ENCODE results near the gene PDE4B.
A peak's percentile ranks its signal among the peaks of the same experiment; 100 is the strongest.

The PDE4B gene

GRCh38 chr1:66371233-66372005 lies 578.7 kb downstream of the PDE4B start:
- H3K27ac Mint-ChIP-seq: peak overlapping the region; percentile 90
- peak overlapping the region; percentile 56 for H3K4me3 Mint-ChIP-seq
- H3K36me3 Mint-ChIP-seq: peaks cover 95% of the 10 kb centered on the region
- no peaks in the 10 kb centered on the region for H3K9me3 Mint-ChIP-seq
- peak in 1 of 2 donors; percentile 58 for DNase-seq (ENCODE audit: low spot score in 2 of 2)
- peaks cover 79% of the 10 kb centered on the region for H3K4me1 Mint-ChIP-seq
- peak; percentile 12 for ATAC-seq

DNA sequence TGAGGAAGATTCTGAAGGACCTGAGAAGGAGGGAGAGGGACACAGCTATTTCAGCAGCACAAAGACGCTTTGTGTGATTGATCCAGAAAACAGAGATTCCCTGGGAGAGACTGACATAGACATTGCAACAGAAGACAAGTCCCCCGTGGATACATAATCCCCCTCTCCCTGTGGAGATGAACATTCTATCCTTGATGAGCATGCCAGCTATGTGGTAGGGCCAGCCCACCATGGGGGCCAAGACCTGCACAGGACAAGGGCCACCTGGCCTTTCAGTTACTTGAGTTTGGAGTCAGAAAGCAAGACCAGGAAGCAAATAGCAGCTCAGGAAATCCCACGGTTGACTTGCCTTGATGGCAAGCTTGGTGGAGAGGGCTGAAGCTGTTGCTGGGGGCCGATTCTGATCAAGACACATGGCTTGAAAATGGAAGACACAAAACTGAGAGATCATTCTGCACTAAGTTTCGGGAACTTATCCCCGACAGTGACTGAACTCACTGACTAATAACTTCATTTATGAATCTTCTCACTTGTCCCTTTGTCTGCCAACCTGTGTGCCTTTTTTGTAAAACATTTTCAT lies 579.9 kb downstream of the PDE4B start:
- Mint-ChIP-seq H3K27ac (peak overlapping the region; percentile 90), H3K36me3 (peaks cover 84% of the 10 kb centered on the region), H3K4me1 (peaks cover 67% of the 10 kb centered on the region), H3K4me3 (peak overlapping the region; percentile 56), H3K9me3 (no peaks in the 10 kb centered on the region)
- ATAC-seq (no peak), DNase-seq (ENCODE audit: low spot score in 2 of 2) (peak in 1 of 2 donors; percentile 58)

GRCh38 chr1:66373157-66373591 lies 580.5 kb downstream of the PDE4B start:
- H3K4me3 Mint-ChIP-seq: peak overlapping the region; percentile 56
- H3K27ac Mint-ChIP-seq: peak overlapping the region; percentile 90
- H3K4me1 Mint-ChIP-seq: peaks cover 64% of the 10 kb centered on the region
- peaks cover 78% of the 10 kb centered on the region for H3K36me3 Mint-ChIP-seq
- H3K9me3 Mint-ChIP-seq: no peaks in the 10 kb centered on the region
- ATAC-seq (no peak), DNase-seq (ENCODE audit: low spot score in 2 of 2) (peak in 1 of 2 donors; percentile 54)

- Mint-ChIP-seq H3K4me1 (peaks cover 61% of the 10 kb centered on the region), H3K36me3 (peaks cover 68% of the 10 kb centered on the region), H3K9me3 (no peaks in the 10 kb centered on the region), H3K27ac (peak overlapping the region; percentile 90), H3K4me3 (peak overlapping the region; percentile 56)
- ATAC-seq (peak; percentile 73), DNase-seq (ENCODE audit: low spot score in 2 of 2) (no peak)
Measured at GRCh38 chr1:66374148-66374547, 581.5 kb downstream of the PDE4B start.

DNA sequence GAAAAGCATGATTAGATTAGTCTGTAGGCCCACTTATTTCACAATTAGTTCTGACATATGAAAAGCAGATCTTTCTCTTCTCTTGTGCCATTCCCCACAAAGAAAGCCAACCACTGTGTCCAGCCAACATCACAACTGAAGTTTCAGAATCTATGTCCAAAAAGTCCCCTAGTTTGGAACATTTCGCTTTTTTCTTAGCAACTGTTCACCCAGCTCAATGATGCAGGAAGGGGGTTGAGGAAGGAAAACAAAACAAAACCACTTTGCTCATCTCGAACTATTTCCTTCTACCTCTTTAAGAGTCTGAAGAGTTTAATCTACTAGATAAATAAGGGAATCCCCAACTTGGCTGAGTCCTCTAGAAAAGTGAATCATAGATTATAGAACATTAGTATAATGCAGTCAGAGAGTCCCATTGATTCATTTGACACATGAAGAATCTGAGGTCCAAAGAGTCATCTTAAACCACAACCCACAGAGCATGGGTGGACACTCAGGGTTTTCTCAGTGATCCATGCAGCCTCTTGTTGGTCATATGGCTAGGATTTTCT lies 581.9 kb downstream of the PDE4B start:
- Mint-ChIP-seq H3K9me3 (no peaks in the 10 kb centered on the region), H3K36me3 (peaks cover 63% of the 10 kb centered on the region), H3K27ac (peak overlapping the region; percentile 90), H3K4me3 (peak overlapping the region; percentile 56), H3K4me1 (peaks cover 61% of the 10 kb centered on the region)
- peak; percentile 90 for ATAC-seq
- DNase-seq (ENCODE audit: low spot score in 2 of 2): peak in 1 of 2 donors; percentile 67

- Mint-ChIP-seq H3K36me3 (peaks cover 58% of the 10 kb centered on the region), H3K4me1 (peaks cover 64% of the 10 kb centered on the region), H3K27ac (peak overlapping the region; percentile 90), H3K9me3 (no peaks in the 10 kb centered on the region), H3K4me3 (peak overlapping the region; percentile 56)
- DNase-seq (ENCODE audit: low spot score in 2 of 2) (no peak), ATAC-seq (no peak)
Measured at GRCh38 chr1:66375125-66375524, 582.4 kb downstream of the PDE4B start.

DNA sequence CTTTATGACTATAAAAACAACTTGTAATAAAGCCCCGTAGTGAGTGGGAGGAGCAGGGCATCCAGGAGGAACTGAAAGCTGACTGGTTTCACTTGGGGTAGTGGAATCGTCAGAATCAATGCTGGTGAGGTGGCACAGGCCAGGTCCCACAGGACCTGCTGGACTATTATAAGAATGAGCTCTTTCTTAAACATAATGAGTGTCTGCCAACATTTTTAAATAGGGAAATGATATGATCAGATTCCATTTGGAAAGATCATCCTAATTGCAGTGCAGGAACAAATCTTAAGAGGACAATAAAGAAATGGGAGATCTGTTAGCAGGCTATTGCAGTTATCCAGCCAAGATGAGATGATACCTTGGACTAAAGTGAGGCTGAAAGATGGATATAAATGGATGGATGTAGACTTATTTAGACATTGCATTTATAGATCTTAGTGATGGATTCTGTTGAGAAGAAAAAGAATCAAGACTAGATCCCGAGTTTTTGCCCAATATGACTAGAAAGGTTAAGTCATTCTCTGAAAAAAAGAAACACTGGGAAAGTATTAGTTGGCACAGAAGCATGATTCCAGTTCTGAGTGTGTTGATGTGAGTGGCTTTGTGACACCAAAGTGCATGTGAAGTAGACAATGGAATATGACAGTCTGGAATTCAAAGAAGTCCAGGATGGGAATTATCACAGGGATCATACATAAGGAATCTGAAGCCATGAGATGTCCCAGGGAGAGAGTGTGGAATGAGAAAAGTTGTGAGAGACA lies 587.9 kb downstream of the PDE4B start:
- Mint-ChIP-seq H3K9me3 (no peaks in the 10 kb centered on the region), H3K4me3 (peak overlapping the region; percentile 39), H3K36me3 (peaks cover 10% of the 10 kb centered on the region), H3K4me1 (peaks cover 41% of the 10 kb centered on the region), H3K27ac (peak overlapping the region; percentile 78)
- ATAC-seq (peak; percentile 95), DNase-seq (ENCODE audit: low spot score in 2 of 2) (peak in 1 of 2 donors; percentile 52)

GRCh38 chr1:66381621-66382275 lies 589.1 kb downstream of the PDE4B start:
- H3K9me3 Mint-ChIP-seq: peaks cover 7% of the 10 kb centered on the region
- no peak overlapping the region for H3K27ac Mint-ChIP-seq
- DNase-seq (ENCODE audit: low spot score in 2 of 2): peak in 1 of 2 donors; percentile 43
- ATAC-seq: no peak
- no peak overlapping the region for H3K4me3 Mint-ChIP-seq
- peaks cover 33% of the 10 kb centered on the region for H3K4me1 Mint-ChIP-seq
- peaks cover 4% of the 10 kb centered on the region for H3K36me3 Mint-ChIP-seq

DNA sequence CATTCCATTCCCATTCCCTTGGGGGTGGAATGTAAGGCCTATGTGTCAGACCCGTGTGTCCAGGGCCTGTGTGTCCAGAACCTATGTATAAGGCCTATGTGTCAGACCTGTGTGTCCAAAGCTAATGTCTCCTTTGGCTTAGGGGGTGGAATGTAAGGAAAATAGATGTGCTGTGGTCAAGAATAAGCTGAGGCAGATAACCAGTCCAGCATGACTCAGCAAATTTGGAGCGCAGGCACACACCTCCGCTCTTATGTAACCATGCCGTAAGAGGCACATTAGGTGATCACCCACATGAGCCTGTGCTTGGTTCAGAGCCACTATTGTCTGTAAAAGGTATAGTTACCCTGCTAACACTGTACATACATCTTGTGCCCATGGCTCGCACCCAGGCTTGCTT lies 590.5 kb downstream of the PDE4B start:
- Mint-ChIP-seq H3K36me3 (peaks cover 4% of the 10 kb centered on the region), H3K4me3 (no peak overlapping the region), H3K27ac (no peak overlapping the region), H3K4me1 (peaks cover 33% of the 10 kb centered on the region), H3K9me3 (peaks cover 11% of the 10 kb centered on the region)
- DNase-seq (ENCODE audit: low spot score in 2 of 2) (no peak), ATAC-seq (no peak)

GRCh38 chr1:66383611-66384010 lies 590.9 kb downstream of the PDE4B start:
- Mint-ChIP-seq H3K27ac (no peak overlapping the region), H3K4me3 (no peak overlapping the region), H3K9me3 (peaks cover 11% of the 10 kb centered on the region)

GRCh38 chr1:66384258-66384921 lies 591.7 kb downstream of the PDE4B start:
- no peak overlapping the region for H3K4me3 Mint-ChIP-seq
- H3K36me3 Mint-ChIP-seq: peaks cover 4% of the 10 kb centered on the region
- H3K4me1 Mint-ChIP-seq: peaks cover 31% of the 10 kb centered on the region
- peaks cover 11% of the 10 kb centered on the region for H3K9me3 Mint-ChIP-seq
- no peak overlapping the region for H3K27ac Mint-ChIP-seq
- DNase-seq (ENCODE audit: low spot score in 2 of 2) (peak in 1 of 2 donors; percentile 40), ATAC-seq (peak; percentile 55)

More at GRCh38 chr1:66383611-66384010, 590.9 kb downstream of the PDE4B start:
- Mint-ChIP-seq H3K36me3 (peaks cover 4% of the 10 kb centered on the region), H3K4me1 (peaks cover 33% of the 10 kb centered on the region)
- DNase-seq (ENCODE audit: low spot score in 2 of 2): no peak
- no peak for ATAC-seq

GRCh38 chr1:66386712-66387111 lies 594.0 kb downstream of the PDE4B start:
- Mint-ChIP-seq H3K36me3 (no peaks in the 10 kb centered on the region), H3K4me1 (peaks cover 14% of the 10 kb centered on the region), H3K4me3 (no peak overlapping the region), H3K27ac (no peak overlapping the region), H3K9me3 (peaks cover 14% of the 10 kb centered on the region)
- ATAC-seq (no peak), DNase-seq (ENCODE audit: low spot score in 2 of 2) (no peak)

GRCh38 chr1:66388913-66389312 lies 596.2 kb downstream of the PDE4B start:
- H3K4me3 Mint-ChIP-seq: no peak overlapping the region
- no peak overlapping the region for H3K27ac Mint-ChIP-seq
- H3K4me1 Mint-ChIP-seq: peaks cover 15% of the 10 kb centered on the region
- DNase-seq (ENCODE audit: low spot score in 2 of 2) (no peak), ATAC-seq (no peak)
- no peaks in the 10 kb centered on the region for H3K36me3 Mint-ChIP-seq
- peaks cover 14% of the 10 kb centered on the region for H3K9me3 Mint-ChIP-seq

- H3K9me3 Mint-ChIP-seq: peaks cover 3% of the 10 kb centered on the region
- ATAC-seq (no peak), DNase-seq (ENCODE audit: low spot score in 2 of 2) (no peak)
- no peaks in the 10 kb centered on the region for H3K36me3 Mint-ChIP-seq
- H3K27ac Mint-ChIP-seq: no peak overlapping the region
- peaks cover 25% of the 10 kb centered on the region for H3K4me1 Mint-ChIP-seq
- H3K4me3 Mint-ChIP-seq: no peak overlapping the region
Measured at GRCh38 chr1:66393586-66394287, 601.0 kb downstream of the PDE4B start.

All from stimulated activated effector memory CD8-positive, alpha-beta T cell treated with anti-CD3 and anti-CD28 coated beads, Interleukin-12 subunit alpha, Interleukin-12 subunit beta, amount 100 ng/mL, for 72 hours (primary cell).